Right atrium auricular region (tissue), 2 donors: ENCODE results near the gene SLC25A34. TPM values are rescaled to one million over a fixed set of nuclear protein-coding genes. Genes with fewer than 3 reads are reported as not detected.

Experiments
- DNase-seq: peaks from one replicate; pipeline ENCODE4 v3.0.0-alpha.2; 2019; ENCODE audit warnings: low spot score
- H3K27ac ChIP-seq, 2 donors: fragments of 200-600 bp; sonication (generic); 1 replicate in 1 of 2; 2 replicates in 1 of 2; pipeline ENCODE4 v1.5.1; 2016 to 2019
- H3K27me3 ChIP-seq, 2 donors: fragments of 200-600 bp; sonication (generic); one replicate each; pipeline versions ENCODE4 v1.5.1 to v1.6.0; 2017 to 2019
- H3K36me3 ChIP-seq: fragments of 200-600 bp; sonication (generic); one replicate; pipeline ENCODE4 v1.5.1; 2016
- H3K4me1 ChIP-seq, 2 donors: fragments of 200-600 bp; sonication (generic); one replicate each; pipeline versions ENCODE4 v1.5.1 to v1.6.0; 2017 to 2019
- H3K4me3 ChIP-seq, 2 donors: fragments of 200-600 bp; sonication (generic); 1 replicate in 1 of 2; 2 replicates in 1 of 2; pipeline ENCODE4 v1.5.1; 2017 to 2019; ENCODE audit warnings: mild to moderate bottlenecking in 1 of 2, moderate library complexity in 1 of 2
- H3K9me3 ChIP-seq, 2 donors: fragments of 200-600 bp; sonication (generic); one replicate each; pipeline ENCODE4 v1.5.1; 2019
- CTCF ChIP-seq, 2 donors: fragments of 200-600 bp; sonication (generic); IDR thresholded peaks; one replicate each; pipeline ENCODE4 v1.5.1; 2019; ENCODE audit warnings: antibody characterized with exemption in 2 of 2
- total RNA-seq, 2 donors: library from RNA; depleted of rRNA; stranded (reverse); fragments of >200 nt; gene quantifications; one replicate each; pipeline ENCODE4 v1.1.0, GENCODE V29; 2016

SLC25A34 gene
- total RNA-seq, 2 donors from 2014 or later, result 4.2 to 16.1 TPM

DNA sequence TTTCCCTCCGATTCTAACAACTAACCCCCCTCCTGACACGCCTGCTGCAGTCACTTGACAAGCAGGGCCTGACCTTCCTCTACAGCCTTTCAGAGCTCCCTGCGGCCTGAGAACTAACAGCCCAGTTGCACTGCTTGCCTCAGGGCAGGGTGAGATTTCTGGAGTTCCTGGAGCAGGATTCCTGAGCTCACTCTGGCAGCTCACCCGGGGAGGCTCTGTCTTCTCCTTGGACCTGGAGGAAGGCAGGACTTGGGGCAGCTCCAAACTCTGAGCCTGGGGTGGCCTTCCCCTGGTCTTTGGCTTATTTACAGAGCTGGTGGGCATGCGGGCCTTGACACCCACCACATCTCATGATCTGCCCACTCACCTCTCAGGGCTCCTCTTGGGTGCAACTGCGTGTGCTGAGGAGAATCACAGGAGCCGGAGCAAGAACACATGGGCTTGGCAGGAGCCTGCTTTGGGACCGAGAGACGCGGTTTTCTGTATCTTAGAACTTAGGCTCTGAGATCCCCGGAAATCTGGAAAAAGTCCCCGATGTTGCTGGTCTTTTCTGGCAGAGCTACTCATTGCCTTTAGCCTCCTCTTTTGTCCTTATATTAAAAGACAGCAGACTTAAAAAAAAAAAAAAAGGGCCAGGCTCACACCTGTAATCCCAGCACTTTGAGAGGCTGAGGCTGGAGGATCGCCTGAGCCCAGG, 13.1 kb upstream of the SLC25A34 start:
- DNase-seq, result no peak
- H3K9me3 ChIP-seq, result no peaks in the 10 kb centered on the region
- no peak overlapping the region for H3K4me3 ChIP-seq
- H3K36me3 ChIP-seq, result peaks cover 91% of the 10 kb centered on the region
- TF ChIP-seq CTCF (IDR thresholded peaks at IDR 0.05), result no peak
- H3K27me3 ChIP-seq, result no peaks in the 10 kb centered on the region
- H3K4me1 ChIP-seq, result peaks cover 0 to 41% of the 10 kb centered on the region in 2 donors
- no peak overlapping the region for H3K27ac ChIP-seq

DNA sequence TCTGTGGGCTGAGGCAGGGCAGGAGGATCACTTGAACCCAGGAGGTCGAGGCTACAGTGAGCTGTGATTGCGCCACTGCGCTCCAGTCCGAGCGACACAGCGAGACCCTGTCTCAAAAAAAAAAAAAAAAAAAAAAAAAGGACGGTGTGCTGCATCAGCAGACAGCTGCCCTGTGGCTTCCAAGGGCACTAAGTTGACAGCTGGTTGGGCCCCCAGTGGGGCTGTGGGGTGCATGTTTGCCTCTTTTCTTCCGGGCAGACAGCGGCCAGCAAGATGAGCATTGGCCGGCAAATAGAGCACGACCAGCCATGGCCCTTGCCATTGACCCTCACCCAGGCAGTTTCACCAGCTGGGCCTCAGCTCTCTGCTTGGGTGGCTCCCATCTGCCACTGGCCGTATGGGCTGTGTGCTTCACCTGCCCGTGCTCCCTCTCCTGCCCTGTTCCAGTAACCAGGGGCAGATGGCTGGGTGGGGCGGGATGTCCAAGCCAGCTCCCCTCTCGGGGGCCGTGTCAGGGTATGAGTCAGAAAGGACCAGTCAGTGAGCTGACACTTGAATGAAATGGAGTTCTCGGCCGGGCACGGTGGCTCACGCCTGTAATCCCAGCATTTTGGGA, 12.3 kb upstream of the SLC25A34 start:
- Histone ChIP-seq H3K27ac (no peak overlapping the region), H3K36me3 (peaks cover 91% of the 10 kb centered on the region), H3K9me3 (no peaks in the 10 kb centered on the region), H3K4me1 (peaks cover 0 to 34% of the 10 kb centered on the region in 2 donors), H3K27me3 (no peaks in the 10 kb centered on the region), H3K4me3 (no peak overlapping the region)
- no peak for DNase-seq
- TF ChIP-seq CTCF (IDR thresholded peaks at IDR 0.05), result no peak

GRCh38 chr1:15724949-15725880, 10.8 kb upstream of the SLC25A34 start:
- no peak for TF ChIP-seq CTCF (IDR thresholded peaks at IDR 0.05)
- no peak overlapping the region for H3K4me3 ChIP-seq
- no peak for DNase-seq
- H3K27ac ChIP-seq, result no peak overlapping the region
- H3K9me3 ChIP-seq, result no peaks in the 10 kb centered on the region
- H3K27me3 ChIP-seq, result no peaks in the 10 kb centered on the region
- H3K36me3 ChIP-seq, result peaks cover 91% of the 10 kb centered on the region
- peaks cover 0 to 22% of the 10 kb centered on the region in 2 donors for H3K4me1 ChIP-seq

DNA sequence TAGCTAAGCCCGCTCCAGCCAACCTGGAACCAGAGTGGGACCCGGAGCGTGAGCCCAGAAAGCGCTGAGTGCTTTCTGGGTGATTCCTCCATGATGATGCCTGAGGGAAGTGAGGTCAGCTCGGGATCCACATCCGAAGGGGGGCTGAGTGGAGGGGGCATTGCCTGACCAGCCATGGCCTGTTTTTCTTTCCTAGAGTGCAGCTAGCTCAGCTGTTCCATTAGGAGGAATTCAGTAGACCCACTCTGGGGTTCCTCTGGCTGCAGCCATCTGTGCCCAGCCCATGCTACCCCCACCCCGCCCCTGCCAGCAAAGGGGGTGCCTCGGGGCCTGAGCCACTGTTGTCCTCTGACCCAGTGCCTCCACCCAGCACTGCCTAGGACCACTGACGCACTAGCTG, 9.6 kb upstream of the SLC25A34 start:
- Histone ChIP-seq H3K27ac (no peak overlapping the region), H3K4me3 (no peak overlapping the region), H3K9me3 (no peaks in the 10 kb centered on the region), H3K27me3 (no peaks in the 10 kb centered on the region), H3K36me3 (peaks cover 91% of the 10 kb centered on the region), H3K4me1 (peaks cover 0 to 17% of the 10 kb centered on the region in 2 donors)
- TF ChIP-seq CTCF (IDR thresholded peaks at IDR 0.05), result no peak
- no peak for DNase-seq

DNA sequence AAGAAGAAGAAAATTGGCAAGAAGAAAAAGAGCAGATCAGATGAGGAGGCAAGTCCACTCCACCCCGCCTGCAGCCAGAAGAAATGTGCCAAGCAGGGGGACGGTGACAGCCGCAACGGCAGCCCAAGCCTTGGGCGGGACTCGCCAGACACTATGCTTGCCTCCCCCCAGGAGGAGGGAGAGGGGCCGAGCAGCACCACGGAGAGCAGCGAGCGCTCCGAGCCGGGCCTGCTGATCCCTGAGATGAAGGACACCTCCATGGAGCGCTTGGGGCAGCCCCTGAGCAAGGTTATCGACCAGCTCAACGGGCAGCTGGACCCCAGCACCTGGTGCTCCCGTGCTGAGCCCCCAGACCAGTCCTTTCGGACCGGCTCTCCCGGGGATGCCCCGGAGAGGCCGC, 9.0 kb upstream of the SLC25A34 start:
- no peak overlapping the region for H3K4me3 ChIP-seq
- no peaks in the 10 kb centered on the region for H3K27me3 ChIP-seq
- peaks cover 95% of the 10 kb centered on the region for H3K36me3 ChIP-seq
- H3K9me3 ChIP-seq, result no peaks in the 10 kb centered on the region
- DNase-seq, result no peak
- peaks cover 0 to 17% of the 10 kb centered on the region in 2 donors for H3K4me1 ChIP-seq
- H3K27ac ChIP-seq, result peak overlapping the region in 1 of 2 donors; percentile 35
- no peak for TF ChIP-seq CTCF (IDR thresholded peaks at IDR 0.05)
